K562 (cell line): ENCODE measurements around the gene POLR2A. TPM values are rescaled to one million over a fixed set of nuclear protein-coding genes. Genes with fewer than 3 reads are reported as not detected.

Source experiments
- polyA plus RNA-seq, 8 experiments: library from polyadenylated mRNA; depleted of rRNA in 4 of 8; stranded (reverse) in 5 of 8; unstranded in 3 of 8; fragments of >200 nt; fragmentation: Nextera tagmentation in 2 of 8; fragmentation: Illumina TruSeq in 1 of 8; extraction: Ambion mirVana in 2 of 8; extraction: Trizol in 1 of 8; gene quantifications; 2 replicates each; pipeline versions ENCODE4 v1.2.1 to v1.2.3, GENCODE V29; 2011 to 2014; ENCODE audit warnings: inconsistent platforms in 1 of 8, missing spikeins in 1 of 8
- total RNA-seq, 7 experiments: library from RNA; depleted of rRNA in 6 of 7; stranded (reverse); fragments of >200 nt in 6 of 7; fragmentation: Illumina TruSeq in 2 of 7; extraction: Trizol in 2 of 7; gene quantifications; 2 replicates each; pipeline versions ENCODE4 v1.2.1 to v1.2.3, GENCODE V29; 2011 to 2021; ENCODE audit warnings: low replicate concordance in 1 of 7
- TF ChIP-seq, protein P1 (sequence below): fragments of 450-650 bp; IDR thresholded peaks from 2 replicates; pipeline ENCODE4 v1.6.1; 2016; ENCODE audit warnings: mild to moderate bottlenecking, moderate library complexity
- TF ChIP-seq, protein P2 (sequence below): sonication (generic); formaldehyde crosslinking; IDR thresholded peaks from 2 replicates; pipeline ENCODE4 v1.8.1; 2023; ENCODE audit warnings: mild to moderate bottlenecking, missing genetic modification reagents, moderate library complexity

The POLR2A gene
- total and polyA plus RNA-seq, 9 of the 15 experiments (the other 6 are each of a cell fraction or from before 2014, with no cell fraction given): 1.3 to 109 (median 12.4) TPM

DNA sequence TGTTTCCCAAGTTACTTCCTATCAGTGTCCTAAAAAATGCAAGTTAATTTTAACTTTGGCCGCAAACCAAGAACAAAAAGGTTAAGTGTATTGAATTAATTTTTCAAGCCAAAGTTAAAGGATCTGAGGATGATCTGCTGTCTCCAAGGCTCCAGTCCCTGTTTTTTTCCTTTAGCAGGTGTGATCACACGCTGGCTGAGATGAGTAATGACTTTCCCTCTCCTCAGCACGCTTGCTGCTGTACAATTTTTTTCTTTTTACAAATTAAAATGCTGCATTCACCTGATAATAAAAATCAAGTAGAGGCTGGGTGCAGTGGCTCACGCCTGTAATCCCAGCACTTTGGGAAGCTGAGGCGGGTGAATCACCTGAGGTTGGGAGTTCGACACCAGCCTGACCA, 60.7 kb downstream of the POLR2A start (continued):
- TF ChIP-seq, protein P1, sequence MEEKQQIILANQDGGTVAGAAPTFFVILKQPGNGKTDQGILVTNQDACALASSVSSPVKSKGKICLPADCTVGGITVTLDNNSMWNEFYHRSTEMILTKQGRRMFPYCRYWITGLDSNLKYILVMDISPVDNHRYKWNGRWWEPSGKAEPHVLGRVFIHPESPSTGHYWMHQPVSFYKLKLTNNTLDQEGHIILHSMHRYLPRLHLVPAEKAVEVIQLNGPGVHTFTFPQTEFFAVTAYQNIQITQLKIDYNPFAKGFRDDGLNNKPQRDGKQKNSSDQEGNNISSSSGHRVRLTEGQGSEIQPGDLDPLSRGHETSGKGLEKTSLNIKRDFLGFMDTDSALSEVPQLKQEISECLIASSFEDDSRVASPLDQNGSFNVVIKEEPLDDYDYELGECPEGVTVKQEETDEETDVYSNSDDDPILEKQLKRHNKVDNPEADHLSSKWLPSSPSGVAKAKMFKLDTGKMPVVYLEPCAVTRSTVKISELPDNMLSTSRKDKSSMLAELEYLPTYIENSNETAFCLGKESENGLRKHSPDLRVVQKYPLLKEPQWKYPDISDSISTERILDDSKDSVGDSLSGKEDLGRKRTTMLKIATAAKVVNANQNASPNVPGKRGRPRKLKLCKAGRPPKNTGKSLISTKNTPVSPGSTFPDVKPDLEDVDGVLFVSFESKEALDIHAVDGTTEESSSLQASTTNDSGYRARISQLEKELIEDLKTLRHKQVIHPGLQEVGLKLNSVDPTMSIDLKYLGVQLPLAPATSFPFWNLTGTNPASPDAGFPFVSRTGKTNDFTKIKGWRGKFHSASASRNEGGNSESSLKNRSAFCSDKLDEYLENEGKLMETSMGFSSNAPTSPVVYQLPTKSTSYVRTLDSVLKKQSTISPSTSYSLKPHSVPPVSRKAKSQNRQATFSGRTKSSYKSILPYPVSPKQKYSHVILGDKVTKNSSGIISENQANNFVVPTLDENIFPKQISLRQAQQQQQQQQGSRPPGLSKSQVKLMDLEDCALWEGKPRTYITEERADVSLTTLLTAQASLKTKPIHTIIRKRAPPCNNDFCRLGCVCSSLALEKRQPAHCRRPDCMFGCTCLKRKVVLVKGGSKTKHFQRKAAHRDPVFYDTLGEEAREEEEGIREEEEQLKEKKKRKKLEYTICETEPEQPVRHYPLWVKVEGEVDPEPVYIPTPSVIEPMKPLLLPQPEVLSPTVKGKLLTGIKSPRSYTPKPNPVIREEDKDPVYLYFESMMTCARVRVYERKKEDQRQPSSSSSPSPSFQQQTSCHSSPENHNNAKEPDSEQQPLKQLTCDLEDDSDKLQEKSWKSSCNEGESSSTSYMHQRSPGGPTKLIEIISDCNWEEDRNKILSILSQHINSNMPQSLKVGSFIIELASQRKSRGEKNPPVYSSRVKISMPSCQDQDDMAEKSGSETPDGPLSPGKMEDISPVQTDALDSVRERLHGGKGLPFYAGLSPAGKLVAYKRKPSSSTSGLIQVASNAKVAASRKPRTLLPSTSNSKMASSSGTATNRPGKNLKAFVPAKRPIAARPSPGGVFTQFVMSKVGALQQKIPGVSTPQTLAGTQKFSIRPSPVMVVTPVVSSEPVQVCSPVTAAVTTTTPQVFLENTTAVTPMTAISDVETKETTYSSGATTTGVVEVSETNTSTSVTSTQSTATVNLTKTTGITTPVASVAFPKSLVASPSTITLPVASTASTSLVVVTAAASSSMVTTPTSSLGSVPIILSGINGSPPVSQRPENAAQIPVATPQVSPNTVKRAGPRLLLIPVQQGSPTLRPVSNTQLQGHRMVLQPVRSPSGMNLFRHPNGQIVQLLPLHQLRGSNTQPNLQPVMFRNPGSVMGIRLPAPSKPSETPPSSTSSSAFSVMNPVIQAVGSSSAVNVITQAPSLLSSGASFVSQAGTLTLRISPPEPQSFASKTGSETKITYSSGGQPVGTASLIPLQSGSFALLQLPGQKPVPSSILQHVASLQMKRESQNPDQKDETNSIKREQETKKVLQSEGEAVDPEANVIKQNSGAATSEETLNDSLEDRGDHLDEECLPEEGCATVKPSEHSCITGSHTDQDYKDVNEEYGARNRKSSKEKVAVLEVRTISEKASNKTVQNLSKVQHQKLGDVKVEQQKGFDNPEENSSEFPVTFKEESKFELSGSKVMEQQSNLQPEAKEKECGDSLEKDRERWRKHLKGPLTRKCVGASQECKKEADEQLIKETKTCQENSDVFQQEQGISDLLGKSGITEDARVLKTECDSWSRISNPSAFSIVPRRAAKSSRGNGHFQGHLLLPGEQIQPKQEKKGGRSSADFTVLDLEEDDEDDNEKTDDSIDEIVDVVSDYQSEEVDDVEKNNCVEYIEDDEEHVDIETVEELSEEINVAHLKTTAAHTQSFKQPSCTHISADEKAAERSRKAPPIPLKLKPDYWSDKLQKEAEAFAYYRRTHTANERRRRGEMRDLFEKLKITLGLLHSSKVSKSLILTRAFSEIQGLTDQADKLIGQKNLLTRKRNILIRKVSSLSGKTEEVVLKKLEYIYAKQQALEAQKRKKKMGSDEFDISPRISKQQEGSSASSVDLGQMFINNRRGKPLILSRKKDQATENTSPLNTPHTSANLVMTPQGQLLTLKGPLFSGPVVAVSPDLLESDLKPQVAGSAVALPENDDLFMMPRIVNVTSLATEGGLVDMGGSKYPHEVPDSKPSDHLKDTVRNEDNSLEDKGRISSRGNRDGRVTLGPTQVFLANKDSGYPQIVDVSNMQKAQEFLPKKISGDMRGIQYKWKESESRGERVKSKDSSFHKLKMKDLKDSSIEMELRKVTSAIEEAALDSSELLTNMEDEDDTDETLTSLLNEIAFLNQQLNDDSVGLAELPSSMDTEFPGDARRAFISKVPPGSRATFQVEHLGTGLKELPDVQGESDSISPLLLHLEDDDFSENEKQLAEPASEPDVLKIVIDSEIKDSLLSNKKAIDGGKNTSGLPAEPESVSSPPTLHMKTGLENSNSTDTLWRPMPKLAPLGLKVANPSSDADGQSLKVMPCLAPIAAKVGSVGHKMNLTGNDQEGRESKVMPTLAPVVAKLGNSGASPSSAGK: no peak
- TF ChIP-seq, protein P2, sequence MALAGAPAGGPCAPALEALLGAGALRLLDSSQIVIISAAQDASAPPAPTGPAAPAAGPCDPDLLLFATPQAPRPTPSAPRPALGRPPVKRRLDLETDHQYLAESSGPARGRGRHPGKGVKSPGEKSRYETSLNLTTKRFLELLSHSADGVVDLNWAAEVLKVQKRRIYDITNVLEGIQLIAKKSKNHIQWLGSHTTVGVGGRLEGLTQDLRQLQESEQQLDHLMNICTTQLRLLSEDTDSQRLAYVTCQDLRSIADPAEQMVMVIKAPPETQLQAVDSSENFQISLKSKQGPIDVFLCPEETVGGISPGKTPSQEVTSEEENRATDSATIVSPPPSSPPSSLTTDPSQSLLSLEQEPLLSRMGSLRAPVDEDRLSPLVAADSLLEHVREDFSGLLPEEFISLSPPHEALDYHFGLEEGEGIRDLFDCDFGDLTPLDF (CRISPR knock-in tag): no peak
